SK-N-SH treated with all-trans-retinoic acid at 6 μM for 48 hours (cell line): ENCODE results near the gene MRPS18A.

Experiments
- ATAC-seq: fragments of 200-7000 bp; cut with Tn5 transposase; 3 replicates; pipeline ENCODE4 v1.9.1; 2020; ENCODE audit warnings: mild to moderate bottlenecking, moderate library complexity
- ARNTL ChIP-seq: fragments of 450-650 bp; formaldehyde crosslinking; IDR thresholded peaks from 2 replicates; pipeline ENCODE4 v1.5.0; 2020; ENCODE audit warnings: low read depth, mild to moderate bottlenecking, moderate library complexity, borderline replicate concordance
- CSDC2 ChIP-seq: fragments of 250-450 bp; sonication (Bioruptor Pico); IDR thresholded peaks from 2 replicates; pipeline ENCODE4 v1.5.0; 2020; ENCODE audit warnings: mild to moderate bottlenecking, moderate library complexity
- ESRRG ChIP-seq: fragments of 250-450 bp; sonication (Bioruptor Pico); IDR thresholded peaks from 2 replicates; pipeline ENCODE4 v1.6.1; 2021; ENCODE audit warnings: mild to moderate bottlenecking
- GLIS3 ChIP-seq: fragments of 250-450 bp; sonication (Bioruptor Pico); IDR thresholded peaks from 2 replicates; pipeline ENCODE4 v1.5.0; 2020; ENCODE audit warnings: mild to moderate bottlenecking, moderate library complexity
- OSR1 ChIP-seq: fragments of 250-450 bp; sonication (Bioruptor Pico); IDR thresholded peaks from 2 replicates; pipeline ENCODE4 v1.8.0; 2022; ENCODE audit warnings: moderate library complexity, mild to moderate bottlenecking, inconsistent platforms
- PATZ1 ChIP-seq: fragments of 250-450 bp; sonication (Bioruptor Pico); IDR thresholded peaks from 2 replicates; pipeline ENCODE4 v1.8.0; 2020; ENCODE audit warnings: mild to moderate bottlenecking, moderate library complexity, borderline replicate concordance
- PPARA ChIP-seq: fragments of 250-450 bp; sonication (Bioruptor Pico); IDR thresholded peaks from 2 replicates; pipeline ENCODE4 v1.5.0; 2020; ENCODE audit warnings: mild to moderate bottlenecking, borderline replicate concordance
- RARB ChIP-seq: fragments of 250-450 bp; sonication (Bioruptor Pico); IDR thresholded peaks from 2 replicates; pipeline ENCODE4 v1.8.0; 2021; ENCODE audit warnings: mild to moderate bottlenecking, moderate library complexity
- SNAI2 ChIP-seq: fragments of 250-450 bp; sonication (Bioruptor Pico); IDR thresholded peaks from 2 replicates; pipeline ENCODE4 v1.5.0; 2020; ENCODE audit warnings: mild to moderate bottlenecking, moderate library complexity
- TCF4 ChIP-seq: fragments of 250-450 bp; sonication (Bioruptor Pico); IDR thresholded peaks from 2 replicates; pipeline ENCODE4 v1.8.0; 2021; ENCODE audit warnings: mild to moderate bottlenecking, moderate library complexity, borderline replicate concordance
- TOX ChIP-seq: fragments of 250-450 bp; sonication (Bioruptor Pico); IDR thresholded peaks from 2 replicates; pipeline ENCODE4 v1.8.0; 2021; ENCODE audit warnings: mild to moderate bottlenecking, moderate library complexity, borderline replicate concordance
- TSHZ2 ChIP-seq: fragments of 250-450 bp; sonication (Bioruptor Pico); IDR thresholded peaks from 2 replicates; pipeline ENCODE4 v1.5.0; 2020; ENCODE audit warnings: mild to moderate bottlenecking, moderate library complexity
- ZC3H10 ChIP-seq: fragments of 250-450 bp; sonication (Bioruptor Pico); IDR thresholded peaks from 2 replicates; pipeline ENCODE4 v1.5.1; 2021; ENCODE audit warnings: mild to moderate bottlenecking, moderate library complexity
- ZFP3 ChIP-seq: fragments of 250-450 bp; sonication (Bioruptor Pico); IDR thresholded peaks from 2 replicates; pipeline ENCODE4 v1.5.0; 2020; ENCODE audit warnings: mild to moderate bottlenecking, moderate library complexity
- ZFP30 ChIP-seq: fragments of 450-650 bp; formaldehyde crosslinking; IDR thresholded peaks from 2 replicates; pipeline ENCODE4 v1.5.0; 2022; ENCODE audit warnings: mild to moderate bottlenecking, moderate library complexity
- ZNF565 ChIP-seq: fragments of 450-650 bp; formaldehyde crosslinking; conservative IDR thresholded peaks from 2 replicates; pipeline ENCODE4 v1.5.0; 2020; ENCODE audit warnings: low read depth, mild to moderate bottlenecking, moderate library complexity
- ZNF8 ChIP-seq: fragments of 450-650 bp; formaldehyde crosslinking; IDR thresholded peaks from 2 replicates; pipeline ENCODE4 v1.5.0; 2020; ENCODE audit warnings: mild to moderate bottlenecking, moderate library complexity
- TF ChIP-seq, protein P1 (sequence below): fragments of 250-450 bp; sonication (Bioruptor Pico); IDR thresholded peaks from 2 replicates; pipeline ENCODE4 v1.8.0; 2021; ENCODE audit warnings: low read depth, mild to moderate bottlenecking, moderate library complexity, borderline replicate concordance

Gene MRPS18A

GRCh38 chr6:43623880-43624785 is 63.5 kb downstream of the MRPS18A start:
- ATAC-seq = no peak
- TF ChIP-seq ZFP3 (CRISPR knock-in tag) = no peak
- no peak for TF ChIP-seq ZNF8 (CRISPR knock-in tag)
- no peak for TF ChIP-seq ESRRG (CRISPR knock-in tag)
- no peak for TF ChIP-seq ZC3H10 (CRISPR knock-in tag)
- no peak for TF ChIP-seq ARNTL (CRISPR knock-in tag)
- no peak for TF ChIP-seq CSDC2 (CRISPR knock-in tag)
- no peak for TF ChIP-seq ZFP30

DNA sequence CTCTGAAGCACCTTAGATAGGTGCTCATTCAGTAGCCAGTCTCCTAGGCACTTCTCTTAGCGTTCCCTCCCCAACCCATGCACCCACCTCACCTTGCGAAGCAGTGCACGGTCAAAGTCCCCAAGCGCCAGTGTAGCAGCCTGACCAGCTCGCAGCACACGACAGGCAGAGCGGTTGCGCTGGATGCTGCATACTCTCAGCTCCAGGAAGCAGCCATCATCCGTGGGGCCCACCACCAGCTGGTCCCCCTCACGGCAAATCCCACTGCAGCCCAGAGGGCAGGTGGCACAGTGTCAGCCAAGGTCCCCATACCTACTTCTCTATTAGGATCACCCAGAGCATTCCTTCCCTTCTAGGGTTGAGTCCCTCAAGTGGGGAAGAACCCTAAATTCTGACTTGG is 65.0 kb downstream of the MRPS18A start:
- no peak for ATAC-seq
- TF ChIP-seq PPARA (CRISPR knock-in tag) (no peak), SNAI2 (CRISPR knock-in tag) (no peak), ZNF565 (CRISPR knock-in tag) (no peak), TCF4 (CRISPR knock-in tag) (no peak), ESRRG (CRISPR knock-in tag) (no peak), RARB (CRISPR knock-in tag) (no peak), CSDC2 (CRISPR knock-in tag) (no peak), ZFP3 (CRISPR knock-in tag) (no peak), GLIS3 (no peak), TOX (no peak), TSHZ2 (CRISPR knock-in tag) (no peak)
- TF ChIP-seq, protein P1, sequence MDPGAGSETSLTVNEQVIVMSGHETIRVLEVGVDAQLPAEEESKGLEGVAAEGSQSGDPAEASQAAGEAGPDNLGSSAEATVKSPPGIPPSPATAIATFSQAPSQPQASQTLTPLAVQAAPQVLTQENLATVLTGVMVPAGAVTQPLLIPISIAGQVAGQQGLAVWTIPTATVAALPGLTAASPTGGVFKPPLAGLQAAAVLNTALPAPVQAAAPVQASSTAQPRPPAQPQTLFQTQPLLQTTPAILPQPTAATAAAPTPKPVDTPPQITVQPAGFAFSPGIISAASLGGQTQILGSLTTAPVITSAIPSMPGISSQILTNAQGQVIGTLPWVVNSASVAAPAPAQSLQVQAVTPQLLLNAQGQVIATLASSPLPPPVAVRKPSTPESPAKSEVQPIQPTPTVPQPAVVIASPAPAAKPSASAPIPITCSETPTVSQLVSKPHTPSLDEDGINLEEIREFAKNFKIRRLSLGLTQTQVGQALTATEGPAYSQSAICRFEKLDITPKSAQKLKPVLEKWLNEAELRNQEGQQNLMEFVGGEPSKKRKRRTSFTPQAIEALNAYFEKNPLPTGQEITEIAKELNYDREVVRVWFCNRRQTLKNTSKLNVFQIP (CRISPR knock-in tag) = no peak

GRCh38 chr6:43621836-43622180 is 65.8 kb downstream of the MRPS18A start:
- ATAC-seq = no peak
- TF ChIP-seq PATZ1 (CRISPR knock-in tag) (no peak), OSR1 (CRISPR knock-in tag) (no peak), GLIS3 (no peak), ARNTL (CRISPR knock-in tag) (no peak), CSDC2 (CRISPR knock-in tag) (no peak)
- TF ChIP-seq, protein P1 (CRISPR knock-in tag) = no peak
